ENCODE measurements around the gene BRSK2.

GRCh38 chr11:1463056-1463455, 73.3 kb downstream of the BRSK2 start:
- no peak for TF ChIP-seq FOXK2 (IDR thresholded peaks at IDR 0.05)
- no peak for TF ChIP-seq SUZ12 (IDR thresholded peaks at IDR 0.05)
- TF ChIP-seq NFRKB (IDR thresholded peaks at IDR 0.05) = no peak
